Stomach (tissue), 4 donors: Measurements from ENCODE around the gene RASGRP1.

Source experiments
- POLR2A ChIP-seq, 4 donors: fragments of 450-650 bp; IDR thresholded peaks; one replicate each; pipeline ENCODE4 v1.6.1; 2016; ENCODE audit warnings: antibody characterized with exemption in 4 of 4, control low read depth in 2 of 4, mild to moderate bottlenecking in 1 of 4, moderate library complexity in 1 of 4
- POLR2AphosphoS5 ChIP-seq, 3 donors: sonication (generic); formaldehyde crosslinking; IDR thresholded peaks; one replicate each; pipeline ENCODE4 v1.6.1; 2016; ENCODE audit warnings: antibody characterized with exemption in 3 of 3
- TF ChIP-seq, protein P1 (sequence below), 7 experiments: fragments of 450-650 bp in 4 of 7; fragments of 200-600 bp in 3 of 7; sonication (generic) in 3 of 7; IDR thresholded peaks; one replicate each; pipeline ENCODE4 v1.5.1; 2016 to 2019; ENCODE audit warnings: antibody characterized with exemption in 7 of 7, control low read depth in 2 of 7, mild to moderate bottlenecking in 1 of 7

DNA sequence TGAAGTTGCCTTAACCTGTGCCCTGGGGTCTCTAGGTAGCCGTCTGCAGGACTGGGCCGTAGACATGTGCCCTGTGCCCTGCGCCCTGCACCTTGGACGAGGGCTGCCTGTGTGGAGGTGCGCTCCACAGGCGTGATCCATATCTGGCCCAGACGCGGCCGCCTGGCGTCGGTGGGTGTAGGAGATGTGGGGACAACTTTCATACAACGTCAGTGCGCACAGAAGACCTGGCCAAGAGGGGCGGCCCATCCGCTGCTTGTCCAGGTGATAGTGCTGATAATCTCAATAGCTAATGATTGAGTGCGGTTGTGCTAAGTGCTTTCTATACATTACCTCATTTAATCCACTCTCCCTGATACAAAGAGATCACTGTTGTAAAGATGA is 665 bp upstream of the RASGRP1 start:
- no peak for TF ChIP-seq POLR2AphosphoS5 (IDR thresholded peaks at IDR 0.05)
- TF ChIP-seq, protein P1, sequence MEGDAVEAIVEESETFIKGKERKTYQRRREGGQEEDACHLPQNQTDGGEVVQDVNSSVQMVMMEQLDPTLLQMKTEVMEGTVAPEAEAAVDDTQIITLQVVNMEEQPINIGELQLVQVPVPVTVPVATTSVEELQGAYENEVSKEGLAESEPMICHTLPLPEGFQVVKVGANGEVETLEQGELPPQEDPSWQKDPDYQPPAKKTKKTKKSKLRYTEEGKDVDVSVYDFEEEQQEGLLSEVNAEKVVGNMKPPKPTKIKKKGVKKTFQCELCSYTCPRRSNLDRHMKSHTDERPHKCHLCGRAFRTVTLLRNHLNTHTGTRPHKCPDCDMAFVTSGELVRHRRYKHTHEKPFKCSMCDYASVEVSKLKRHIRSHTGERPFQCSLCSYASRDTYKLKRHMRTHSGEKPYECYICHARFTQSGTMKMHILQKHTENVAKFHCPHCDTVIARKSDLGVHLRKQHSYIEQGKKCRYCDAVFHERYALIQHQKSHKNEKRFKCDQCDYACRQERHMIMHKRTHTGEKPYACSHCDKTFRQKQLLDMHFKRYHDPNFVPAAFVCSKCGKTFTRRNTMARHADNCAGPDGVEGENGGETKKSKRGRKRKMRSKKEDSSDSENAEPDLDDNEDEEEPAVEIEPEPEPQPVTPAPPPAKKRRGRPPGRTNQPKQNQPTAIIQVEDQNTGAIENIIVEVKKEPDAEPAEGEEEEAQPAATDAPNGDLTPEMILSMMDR (IDR thresholded peaks at IDR 0.05) = no peak
- TF ChIP-seq POLR2A (IDR thresholded peaks at IDR 0.05) = no peak
